GOT3 (cell line): ENCODE data around the gene FXR1.
A peak's percentile ranks its signal among the peaks of the same experiment; 100 is the strongest.
"Not testable (repeated sequence)": the region's sequence is repeated elsewhere in the genome, so short reads cannot be mapped to it uniquely, and the experiment has no call there.

Experiments
- DNase-seq: peaks from one replicate; lab custom pipeline; 2025; ENCODE audit warnings: mixed read lengths; lab: John Stamatoyannopoulos, UW

Gene FXR1

GRCh38 chr3:180912304-180913296, at the start of gene FXR1:
FXR1 (plus strand) TSS chr3:180912670; CDS start chr3:180912686, 16 bp downstream.
- peak; percentile 94 for DNase-seq

- no peak for DNase-seq
These were observed 42.3 kb upstream of the FXR1 start for GRCh38 chr3:180870008-180870699.

DNA sequence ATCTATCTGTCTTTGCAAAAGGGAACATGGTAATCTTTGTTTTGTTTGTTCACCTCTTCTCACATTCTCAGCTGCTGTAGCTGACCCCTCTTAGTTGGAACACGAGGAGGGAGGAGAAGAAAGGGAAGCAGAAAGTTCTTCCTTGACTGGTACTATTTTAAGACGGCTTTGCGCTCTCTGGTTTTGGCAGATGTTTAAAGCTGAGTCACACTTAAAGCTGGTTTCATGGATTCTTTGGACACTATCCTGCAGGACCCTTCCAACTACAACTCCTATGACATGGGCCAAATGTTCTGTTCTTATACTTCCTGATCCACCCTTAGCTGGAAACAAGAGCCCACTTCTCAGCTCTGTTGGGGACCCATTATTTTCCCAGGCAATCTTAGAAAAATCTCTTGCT, 40.6 kb upstream of the FXR1 start:
- DNase-seq = no peak

GRCh38 chr3:180872430-180872829, 40.0 kb upstream of the FXR1 start:
- not testable (repeated sequence) for DNase-seq

DNA sequence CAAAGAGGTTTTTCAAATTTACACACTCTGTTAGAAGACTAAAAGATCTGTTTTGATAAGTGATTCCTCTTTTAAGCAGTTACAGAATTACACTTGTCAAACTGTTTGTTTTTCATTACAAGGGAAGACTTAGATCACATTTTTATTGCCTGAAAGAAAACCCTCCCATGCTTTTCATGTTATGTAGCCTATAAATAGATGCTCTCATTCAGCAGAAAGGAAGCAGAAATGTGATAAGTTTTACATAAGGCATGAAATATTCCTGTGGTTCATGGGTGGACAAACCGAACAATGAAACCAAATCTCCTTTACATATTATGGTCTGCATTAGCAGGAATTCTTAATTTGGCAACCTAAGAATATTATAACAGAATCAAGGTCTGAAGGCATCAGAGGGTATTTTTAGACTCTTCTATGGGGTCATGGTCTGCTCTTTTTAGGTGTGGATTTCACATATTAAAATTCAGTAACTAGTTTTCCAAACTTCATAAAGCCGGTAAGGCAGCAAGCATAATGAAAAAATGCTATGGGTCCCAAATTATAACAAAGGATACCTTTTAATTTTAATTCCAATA, 37.3 kb upstream of the FXR1 start:
- DNase-seq = no peak

- no peak for DNase-seq
These were observed 31.2 kb upstream of the FXR1 start for GRCh38 chr3:180881065-180881801.

GRCh38 chr3:180882115-180882514, 30.4 kb upstream of the FXR1 start:
- no peak for DNase-seq

DNA sequence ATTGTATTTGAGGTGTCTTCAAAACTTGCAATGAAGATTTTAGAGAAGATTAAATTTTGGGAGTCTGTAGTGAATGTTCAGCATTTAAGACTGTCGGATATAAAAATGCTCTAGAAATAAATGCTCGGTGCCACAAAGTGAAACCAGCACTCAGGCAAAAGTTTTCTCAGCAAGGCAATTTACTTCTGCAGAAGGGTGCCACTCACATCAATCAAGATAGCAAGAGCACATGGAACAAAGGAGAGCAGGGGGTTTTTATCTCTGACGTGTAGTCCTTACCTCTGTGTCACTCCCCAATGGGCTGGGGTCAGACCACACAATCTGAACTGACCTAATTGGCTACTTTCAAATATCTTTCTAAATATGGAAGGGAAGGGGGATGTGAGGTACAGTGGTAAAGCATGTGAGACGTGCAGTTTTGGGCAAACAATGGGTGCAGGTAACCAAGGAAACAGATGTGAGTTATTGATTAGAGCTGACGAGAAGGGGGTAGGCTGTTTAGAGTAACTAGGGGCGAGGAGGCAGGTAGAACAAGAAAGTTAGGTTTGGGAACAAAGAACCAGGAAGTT, 23.4 kb upstream of the FXR1 start:
- no peak for DNase-seq

- no peak for DNase-seq
These were observed 13.9 kb upstream of the FXR1 start for GRCh38 chr3:180898572-180898971.

DNA sequence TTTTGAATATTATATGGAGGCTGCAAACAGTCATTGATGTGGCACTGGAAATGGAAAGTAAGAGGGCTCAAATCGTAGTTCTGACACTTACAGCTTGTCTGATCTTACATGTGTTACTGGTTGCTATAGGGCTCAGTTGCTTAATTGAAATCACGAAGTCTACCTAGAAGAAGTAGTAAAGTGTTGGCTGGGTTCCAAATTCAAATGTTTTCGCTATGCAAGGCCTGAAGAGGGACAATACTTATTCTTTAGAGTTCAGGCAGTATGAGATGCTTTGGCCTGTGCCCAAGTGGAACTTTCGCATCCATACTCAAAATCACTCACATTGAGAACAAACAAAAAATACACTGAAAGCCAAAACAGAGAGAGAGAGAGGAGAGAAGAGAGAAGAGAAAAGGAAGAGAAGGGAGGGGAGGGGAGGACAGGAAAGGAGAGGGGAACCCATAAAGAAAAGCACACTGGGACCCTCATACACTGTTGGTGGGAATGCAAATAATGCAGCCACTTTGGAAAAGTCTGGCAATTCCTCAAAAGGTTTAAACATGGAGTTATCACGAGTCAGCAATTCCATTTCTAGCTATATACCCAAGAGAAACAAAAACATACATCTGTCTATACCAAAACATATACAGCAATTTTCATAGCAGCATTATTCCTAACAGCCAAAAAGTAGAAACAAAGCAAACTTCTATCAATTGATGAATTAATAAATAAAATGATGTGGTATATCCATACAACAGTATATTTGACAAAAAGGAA, 2.9 kb upstream of the FXR1 start:
- DNase-seq = no peak

DNA sequence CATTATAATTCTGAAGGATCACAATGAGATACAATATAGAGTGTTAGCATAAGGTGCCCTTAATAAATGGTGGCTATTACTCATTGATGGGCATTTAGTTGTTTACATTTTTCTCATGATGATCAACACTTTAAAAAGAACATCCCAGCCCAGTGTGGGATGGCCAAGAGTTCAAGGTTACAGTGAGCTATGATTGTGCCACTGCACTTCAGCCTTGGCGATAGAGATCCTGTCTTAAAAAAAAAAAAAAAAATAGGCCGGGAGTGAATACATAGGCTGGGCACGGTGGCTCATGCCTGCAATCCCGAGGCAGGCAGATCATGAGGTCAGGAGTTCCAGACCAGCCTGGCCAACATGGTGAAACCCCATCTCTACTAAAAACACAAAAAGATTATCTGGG, 1.6 kb upstream of the FXR1 start:
- no peak for DNase-seq

DNA sequence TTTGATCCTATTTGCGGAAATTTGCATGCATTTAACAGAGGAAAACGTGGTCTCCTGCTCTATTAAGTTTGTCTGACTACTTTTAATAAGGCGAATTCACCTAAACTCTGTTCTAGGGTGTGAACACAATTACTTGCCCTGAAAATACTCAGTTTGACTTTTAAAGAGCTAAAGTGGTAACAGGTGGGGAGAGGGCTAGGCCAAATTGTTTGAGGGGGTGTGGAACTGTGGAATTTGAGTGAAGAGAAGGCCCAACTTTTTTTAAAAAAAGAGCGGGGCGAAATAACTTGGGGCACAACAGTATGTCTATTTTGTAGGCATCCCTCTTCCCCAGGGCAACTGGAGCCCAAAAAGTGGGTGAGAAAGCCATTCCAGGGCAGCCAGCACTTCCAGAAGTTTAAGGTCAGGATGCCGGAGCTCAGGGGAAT, 580 bp upstream of the FXR1 start:
- DNase-seq = no peak

- DNase-seq = no peak
These were observed 1.3 kb downstream of the FXR1 start for GRCh38 chr3:180913581-180914404.

DNA sequence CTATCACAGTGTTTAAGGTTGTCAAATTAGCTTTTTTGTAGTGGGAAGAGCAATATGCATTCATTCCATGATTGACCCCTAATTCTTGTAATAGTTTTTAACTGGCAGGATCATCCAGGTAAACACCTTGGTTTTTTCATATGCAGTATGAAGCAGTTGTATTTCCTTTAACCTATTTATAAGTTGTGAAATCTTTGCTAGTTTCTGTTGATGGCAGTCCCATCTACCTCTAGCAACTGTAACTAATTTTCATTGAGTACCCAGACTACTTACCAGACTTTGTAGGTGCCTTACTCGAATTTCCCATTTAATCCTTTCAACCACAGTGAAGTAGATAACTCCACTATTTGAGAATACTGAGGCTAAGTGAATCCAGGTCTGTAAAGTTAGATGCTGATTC, 6.1 kb downstream of the FXR1 start:
- DNase-seq = no peak

GRCh38 chr3:180922242-180922641, 9.8 kb downstream of the FXR1 start:
- DNase-seq = no peak

DNA sequence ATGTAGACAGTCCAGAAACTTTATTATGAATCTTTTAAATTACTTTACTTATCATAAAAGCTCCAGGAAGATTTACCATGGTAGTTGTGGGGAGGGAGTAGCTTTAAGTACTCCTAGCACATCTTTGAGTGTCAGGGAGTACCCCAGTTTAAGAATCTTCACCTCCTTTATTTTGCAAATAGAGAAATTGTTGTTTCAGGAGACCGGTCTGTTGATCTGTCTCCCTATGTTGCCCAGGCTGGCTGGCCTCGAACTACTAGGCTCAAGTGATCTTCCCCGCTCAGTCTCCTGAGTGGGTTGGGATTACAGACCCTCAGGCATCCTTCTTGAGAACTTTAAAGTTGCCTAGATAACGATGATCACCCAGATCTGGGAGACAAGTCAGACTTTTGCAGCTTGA, 11.1 kb downstream of the FXR1 start:
- DNase-seq = no peak

- DNase-seq = no peak
These were observed 14.1 kb downstream of the FXR1 start for GRCh38 chr3:180926526-180926925.

DNA sequence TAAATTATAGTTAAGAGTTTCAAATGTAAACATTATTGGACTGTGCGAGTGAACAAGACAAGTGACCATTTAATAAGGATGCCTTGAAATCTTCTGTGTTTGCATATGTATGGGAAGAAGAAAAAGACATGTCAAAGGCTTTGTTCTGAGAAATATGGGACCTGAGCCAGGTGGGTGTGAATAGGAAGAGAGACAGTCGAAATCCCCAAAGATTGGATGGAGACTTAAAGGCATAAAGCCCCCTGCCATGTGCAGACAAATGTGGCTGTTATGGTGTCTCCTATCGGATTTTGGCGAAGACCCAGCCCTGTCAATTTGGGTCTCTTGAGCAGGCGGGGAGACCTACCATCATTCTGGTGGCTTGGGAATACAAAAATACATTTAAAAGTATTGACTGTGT, 16.9 kb downstream of the FXR1 start:
- DNase-seq = no peak

- DNase-seq = no peak
These were observed 18.1 kb downstream of the FXR1 start for GRCh38 chr3:180930526-180930925.

- no peak for DNase-seq
These were observed 20.3 kb downstream of the FXR1 start for GRCh38 chr3:180932819-180933218.
